Loucy (cell line): ENCODE data around the gene RAD51B.

Experiments used
- H2AFZ ChIP-seq: fragments of 200-600 bp; sonication (generic); 2 replicates; pipeline ENCODE4 v1.6.0; 2016; ENCODE audit warnings: antibody characterized with exemption, mild to moderate bottlenecking, low read length, moderate library complexity
- H3F3A ChIP-seq: fragments of 200-600 bp; 2 replicates; pipeline ENCODE4 v1.6.0; 2016; ENCODE audit warnings: antibody characterized with exemption, low read depth, mild to moderate bottlenecking
- H3K27me3 ChIP-seq: fragments of 200-600 bp; sonication (generic); 2 replicates; pipeline ENCODE4 v1.6.1; 2014; ENCODE audit warnings: low read length, mild to moderate bottlenecking; ENCODE audit not compliant: insufficient read depth, poor library complexity, severe bottlenecking
- H3K36me3 ChIP-seq: fragments of 200-600 bp; sonication (generic); 2 replicates; pipeline ENCODE4 v1.6.1; 2016; ENCODE audit warnings: low read length; ENCODE audit not compliant: insufficient read depth
- H3K4me1 ChIP-seq: fragments of 200-600 bp; sonication (generic); 2 replicates; pipeline ENCODE4 v1.5.1; 2014; ENCODE audit warnings: low read length, mild to moderate bottlenecking; ENCODE audit not compliant: insufficient read depth, poor library complexity, severe bottlenecking
- H3K4me2 ChIP-seq: fragments of 200-600 bp; sonication (generic); 2 replicates; pipeline ENCODE4 v1.6.0; 2014; ENCODE audit warnings: antibody characterized with exemption, low read length, low read depth, mild to moderate bottlenecking; ENCODE audit not compliant: poor library complexity, severe bottlenecking
- H3K4me3 ChIP-seq: fragments of 200-600 bp; sonication (generic); 2 replicates; pipeline ENCODE4 v1.5.1; 2014; ENCODE audit warnings: low read length, mild to moderate bottlenecking, mixed read lengths; ENCODE audit not compliant: poor library complexity, severe bottlenecking
- H3K79me2 ChIP-seq: fragments of 200-600 bp; sonication (generic); 2 replicates; pipeline ENCODE4 v1.6.1; 2014; ENCODE audit warnings: low read length; ENCODE audit not compliant: insufficient read depth
- H3K9ac ChIP-seq: fragments of 200-600 bp; sonication (generic); 2 replicates; pipeline ENCODE4 v1.6.0; 2014; ENCODE audit warnings: mild to moderate bottlenecking, low read depth, low read length, moderate library complexity; ENCODE audit not compliant: poor library complexity, severe bottlenecking
- H3K9me2 ChIP-seq: fragments of 200-600 bp; sonication (generic); replicated peaks from 2 replicates; pipeline ENCODE4 v1.6.1; 2016; ENCODE audit warnings: low read depth, low read length, mixed read lengths
- H3K9me3 ChIP-seq: fragments of 200-600 bp; sonication (generic); 2 replicates; pipeline ENCODE4 v1.6.1; 2014; ENCODE audit warnings: mild to moderate bottlenecking, antibody characterized with exemption, low read length, low read depth; ENCODE audit not compliant: insufficient read depth
- H4K20me1 ChIP-seq: fragments of 200-600 bp; sonication (generic); 2 replicates; pipeline ENCODE4 v1.6.0; 2014; ENCODE audit warnings: antibody characterized with exemption, low read length, mild to moderate bottlenecking; ENCODE audit not compliant: insufficient read depth, poor library complexity, severe bottlenecking
- EZH2phosphoT487 ChIP-seq: fragments of 200-600 bp; IDR thresholded peaks from 2 replicates; pipeline ENCODE4 v1.6.1; 2018; ENCODE audit warnings: antibody characterized with exemption, mild to moderate bottlenecking, moderate library complexity, borderline replicate concordance
- TF ChIP-seq, protein P1 (sequence below): fragments of 200-600 bp; sonication (generic); conservative IDR thresholded peaks from 2 replicates; pipeline ENCODE4 v1.5.1; 2014; ENCODE audit warnings: mild to moderate bottlenecking, antibody characterized with exemption, low read length

Gene RAD51B

DNA sequence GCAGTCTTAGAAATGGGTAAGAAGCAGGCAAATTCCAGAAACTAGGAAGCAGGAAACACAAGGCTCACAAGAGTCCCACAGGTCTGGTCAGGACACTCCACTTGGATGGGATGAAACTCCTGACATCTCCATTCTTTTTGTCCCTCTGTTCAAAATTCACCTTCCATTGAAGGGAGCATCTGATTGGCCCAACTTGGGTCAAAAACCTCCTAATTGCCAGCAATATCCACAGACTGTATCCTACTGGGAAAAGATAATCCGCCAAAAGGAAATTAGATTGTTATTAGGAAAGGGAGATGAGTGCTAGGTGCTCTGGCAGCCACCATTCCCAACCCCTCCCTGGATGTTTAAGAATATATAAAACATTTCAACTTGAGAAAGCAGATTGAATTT is 716.4 kb downstream of the RAD51B start:
- Histone ChIP-seq H3K9me2 (no peaks in the 10 kb centered on the region), H4K20me1 (no peaks in the 10 kb centered on the region), H3K36me3 (no peaks in the 10 kb centered on the region), H3K27me3 (no peaks in the 10 kb centered on the region), H3K79me2 (no peaks in the 10 kb centered on the region), H3K4me3 (no peak overlapping the region), H3K4me2 (no peak overlapping the region), H3K9me3 (no peaks in the 10 kb centered on the region), H2AFZ (no peak overlapping the region), H3K9ac (no peak overlapping the region), H3F3A (no peaks in the 10 kb centered on the region), H3K4me1 (no peaks in the 10 kb centered on the region)
- no peak for TF ChIP-seq EZH2phosphoT487
- TF ChIP-seq, protein P1, sequence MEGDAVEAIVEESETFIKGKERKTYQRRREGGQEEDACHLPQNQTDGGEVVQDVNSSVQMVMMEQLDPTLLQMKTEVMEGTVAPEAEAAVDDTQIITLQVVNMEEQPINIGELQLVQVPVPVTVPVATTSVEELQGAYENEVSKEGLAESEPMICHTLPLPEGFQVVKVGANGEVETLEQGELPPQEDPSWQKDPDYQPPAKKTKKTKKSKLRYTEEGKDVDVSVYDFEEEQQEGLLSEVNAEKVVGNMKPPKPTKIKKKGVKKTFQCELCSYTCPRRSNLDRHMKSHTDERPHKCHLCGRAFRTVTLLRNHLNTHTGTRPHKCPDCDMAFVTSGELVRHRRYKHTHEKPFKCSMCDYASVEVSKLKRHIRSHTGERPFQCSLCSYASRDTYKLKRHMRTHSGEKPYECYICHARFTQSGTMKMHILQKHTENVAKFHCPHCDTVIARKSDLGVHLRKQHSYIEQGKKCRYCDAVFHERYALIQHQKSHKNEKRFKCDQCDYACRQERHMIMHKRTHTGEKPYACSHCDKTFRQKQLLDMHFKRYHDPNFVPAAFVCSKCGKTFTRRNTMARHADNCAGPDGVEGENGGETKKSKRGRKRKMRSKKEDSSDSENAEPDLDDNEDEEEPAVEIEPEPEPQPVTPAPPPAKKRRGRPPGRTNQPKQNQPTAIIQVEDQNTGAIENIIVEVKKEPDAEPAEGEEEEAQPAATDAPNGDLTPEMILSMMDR = no peak

DNA sequence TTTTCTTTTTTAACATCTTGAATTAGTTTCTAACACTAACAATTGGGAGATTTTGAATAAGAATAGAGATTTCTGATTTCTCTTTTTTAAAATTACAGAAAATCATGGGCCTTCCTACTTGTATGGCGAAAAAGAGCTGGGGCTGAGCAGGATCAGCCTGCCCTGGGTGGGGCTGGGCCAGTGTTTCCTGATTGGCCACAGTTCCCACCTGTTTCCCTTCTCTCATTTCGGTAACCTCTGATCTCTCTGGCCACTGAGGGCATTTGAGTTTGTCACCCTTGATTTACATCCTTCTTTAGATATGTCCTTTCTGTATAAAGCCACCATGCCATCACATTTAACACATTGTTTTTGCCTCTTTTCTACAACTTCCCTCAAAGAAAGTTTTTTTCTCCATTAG is 719.1 kb downstream of the RAD51B start:
- Histone ChIP-seq H2AFZ (no peak overlapping the region), H4K20me1 (no peaks in the 10 kb centered on the region), H3K4me1 (no peaks in the 10 kb centered on the region), H3F3A (no peaks in the 10 kb centered on the region), H3K9ac (no peak overlapping the region), H3K9me2 (no peaks in the 10 kb centered on the region), H3K79me2 (no peaks in the 10 kb centered on the region), H3K27me3 (no peaks in the 10 kb centered on the region), H3K4me3 (no peak overlapping the region), H3K4me2 (no peak overlapping the region), H3K9me3 (no peaks in the 10 kb centered on the region), H3K36me3 (no peaks in the 10 kb centered on the region)
- TF ChIP-seq, protein P1 = no peak
- TF ChIP-seq EZH2phosphoT487 = no peak

DNA sequence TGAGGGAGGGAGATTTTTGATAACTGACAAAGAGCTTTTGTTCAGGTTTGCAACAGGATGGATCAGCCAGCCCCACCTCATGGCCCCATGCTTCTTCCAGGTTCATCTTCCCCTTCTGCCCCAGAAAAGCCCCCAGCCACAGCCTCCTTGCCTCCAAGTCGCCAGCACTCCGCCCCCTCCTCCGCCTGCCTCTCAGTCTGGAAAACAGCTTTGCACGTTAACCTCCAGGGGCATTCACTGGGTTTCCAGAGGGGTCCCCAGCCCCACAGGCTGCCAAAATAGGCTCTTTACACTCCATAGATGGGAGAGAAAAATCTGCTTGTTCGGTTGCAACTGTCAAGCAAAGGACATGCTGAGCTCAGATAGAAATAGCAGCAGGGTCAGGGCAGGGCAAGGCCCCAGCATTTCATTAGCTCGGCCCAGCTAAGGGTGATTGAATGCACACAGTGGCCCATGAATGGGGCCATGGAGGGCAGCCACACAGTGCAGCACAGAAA is 719.7 kb downstream of the RAD51B start:
- H3K9ac ChIP-seq = no peak overlapping the region
- H3K9me2 ChIP-seq = no peaks in the 10 kb centered on the region
- no peaks in the 10 kb centered on the region for H3K9me3 ChIP-seq
- H3K4me3 ChIP-seq = no peak overlapping the region
- no peaks in the 10 kb centered on the region for H3K27me3 ChIP-seq
- H4K20me1 ChIP-seq = no peaks in the 10 kb centered on the region
- TF ChIP-seq, protein P1 = no peak
- no peak for TF ChIP-seq EZH2phosphoT487
- no peaks in the 10 kb centered on the region for H3K4me1 ChIP-seq
- H3F3A ChIP-seq = no peaks in the 10 kb centered on the region
- H2AFZ ChIP-seq = no peak overlapping the region
- H3K79me2 ChIP-seq = no peaks in the 10 kb centered on the region
- no peak overlapping the region for H3K4me2 ChIP-seq
- H3K36me3 ChIP-seq = no peaks in the 10 kb centered on the region
